ENCODE measurements around the gene LAGE3.

- TF ChIP-seq, protein P1, sequence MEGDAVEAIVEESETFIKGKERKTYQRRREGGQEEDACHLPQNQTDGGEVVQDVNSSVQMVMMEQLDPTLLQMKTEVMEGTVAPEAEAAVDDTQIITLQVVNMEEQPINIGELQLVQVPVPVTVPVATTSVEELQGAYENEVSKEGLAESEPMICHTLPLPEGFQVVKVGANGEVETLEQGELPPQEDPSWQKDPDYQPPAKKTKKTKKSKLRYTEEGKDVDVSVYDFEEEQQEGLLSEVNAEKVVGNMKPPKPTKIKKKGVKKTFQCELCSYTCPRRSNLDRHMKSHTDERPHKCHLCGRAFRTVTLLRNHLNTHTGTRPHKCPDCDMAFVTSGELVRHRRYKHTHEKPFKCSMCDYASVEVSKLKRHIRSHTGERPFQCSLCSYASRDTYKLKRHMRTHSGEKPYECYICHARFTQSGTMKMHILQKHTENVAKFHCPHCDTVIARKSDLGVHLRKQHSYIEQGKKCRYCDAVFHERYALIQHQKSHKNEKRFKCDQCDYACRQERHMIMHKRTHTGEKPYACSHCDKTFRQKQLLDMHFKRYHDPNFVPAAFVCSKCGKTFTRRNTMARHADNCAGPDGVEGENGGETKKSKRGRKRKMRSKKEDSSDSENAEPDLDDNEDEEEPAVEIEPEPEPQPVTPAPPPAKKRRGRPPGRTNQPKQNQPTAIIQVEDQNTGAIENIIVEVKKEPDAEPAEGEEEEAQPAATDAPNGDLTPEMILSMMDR (IDR thresholded peaks at IDR 0.05) = no peak
- TF ChIP-seq POLR2A (IDR thresholded peaks at IDR 0.05) = no peak
Measured at GRCh38 chrX:154481911-154482601, 3.0 kb upstream of the LAGE3 start.
